NK-92 (cell line): Measurements from ENCODE around the gene KIR2DL1.
"Not testable (repeated sequence)": the region's sequence is repeated elsewhere in the genome, so short reads cannot be mapped to it uniquely, and the experiment has no call there.

Experiments used
- DNase-seq: peaks from one replicate; lab custom pipeline; 2025; ENCODE audit not compliant: unreplicated experiment; lab: John Stamatoyannopoulos, UW

KIR2DL1 gene

DNA sequence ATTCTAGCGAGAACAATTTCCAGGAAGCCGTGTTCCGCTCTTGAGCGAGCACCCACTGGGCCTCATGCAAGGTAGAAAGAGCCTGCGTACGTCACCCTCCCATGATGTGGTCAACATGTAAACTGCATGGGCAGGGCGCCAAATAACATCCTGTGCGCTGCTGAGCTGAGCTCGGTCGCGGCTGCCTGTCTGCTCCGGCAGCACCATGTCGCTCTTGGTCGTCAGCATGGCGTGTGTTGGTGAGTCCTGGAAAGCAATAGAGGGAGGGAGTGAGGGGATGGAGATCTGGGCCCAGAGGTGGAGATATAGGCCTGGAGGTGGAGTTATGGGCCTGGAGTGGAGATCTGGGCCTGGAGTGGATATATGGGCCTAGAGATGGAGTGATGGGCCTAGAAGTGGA is at the start of gene KIR2DL1:
KIR2DL1 (plus strand) TSS at position 148 of the 400 bp plus-strand sequence; CDS start at position 206, 58 bp downstream.
- DNase-seq = not testable (repeated sequence)

- no peak for DNase-seq
These were observed 45.5 kb upstream of the KIR2DL1 start, which contains the start of gene KIR3DL3 for GRCh38 chr19:54724142-54724541. Gene KIR3DL3, plus strand, starts transcription at chr19:54724442. Its CDS starts 55 bp downstream, at chr19:54724497.

DNA sequence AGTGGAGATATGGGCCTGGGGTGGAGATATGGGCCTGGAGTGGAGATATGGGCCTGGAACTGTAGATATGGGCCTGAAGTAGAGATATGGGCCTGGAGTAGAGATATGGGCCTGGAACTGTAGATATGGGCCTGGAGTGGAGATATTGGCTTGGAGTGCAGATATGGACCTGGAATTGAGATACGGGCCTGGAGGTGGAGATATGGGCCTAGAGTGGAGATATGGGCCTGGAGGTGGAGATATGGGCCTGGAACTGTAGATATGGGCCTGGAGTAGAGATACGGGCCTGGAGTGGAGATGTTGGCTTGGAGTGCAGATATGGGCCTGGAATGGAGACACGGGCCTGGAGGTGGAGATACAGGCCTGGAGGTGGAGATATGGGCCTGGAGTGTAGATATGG is 44.9 kb upstream of the KIR2DL1 start:
- DNase-seq = no peak

DNA sequence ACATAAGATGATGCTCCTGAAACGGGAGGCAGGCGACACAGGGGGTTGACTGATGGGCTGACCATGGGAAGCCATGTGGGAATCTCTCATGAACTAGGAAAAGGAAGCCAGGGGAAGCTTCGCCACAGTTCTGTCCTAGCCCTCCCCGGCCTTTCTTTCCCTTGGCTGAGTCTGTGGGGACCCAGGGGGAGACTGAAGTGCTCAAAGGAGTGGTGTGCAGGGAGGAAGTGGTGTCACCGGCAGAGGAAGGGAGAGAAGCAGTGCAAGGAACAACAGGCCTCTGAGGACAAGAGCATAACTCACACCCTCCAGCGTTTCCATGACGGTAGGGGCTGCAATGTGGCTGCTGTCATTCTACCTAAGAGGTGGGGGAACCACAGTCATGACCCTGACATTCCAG is 44.3 kb upstream of the KIR2DL1 start:
- DNase-seq = no peak

DNA sequence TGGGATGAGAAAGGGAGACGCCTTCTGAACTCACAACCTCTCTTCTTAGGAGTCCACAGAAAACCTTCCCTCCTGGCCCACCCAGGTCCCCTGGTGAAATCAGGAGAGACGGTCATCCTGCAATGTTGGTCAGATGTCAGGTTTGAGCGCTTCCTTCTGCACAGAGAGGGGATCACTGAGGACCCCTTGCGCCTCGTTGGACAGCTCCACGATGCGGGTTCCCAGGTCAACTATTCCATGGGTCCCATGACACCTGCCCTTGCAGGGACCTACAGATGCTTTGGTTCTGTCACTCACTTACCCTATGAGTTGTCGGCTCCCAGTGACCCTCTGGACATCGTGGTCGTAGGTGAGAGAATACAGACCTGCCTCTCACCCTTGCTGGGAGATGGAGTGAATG is 42.0 kb upstream of the KIR2DL1 start:
- no peak for DNase-seq

- DNase-seq = no peak
These were observed 41.4 kb upstream of the KIR2DL1 start for GRCh38 chr19:54728167-54728566.

DNA sequence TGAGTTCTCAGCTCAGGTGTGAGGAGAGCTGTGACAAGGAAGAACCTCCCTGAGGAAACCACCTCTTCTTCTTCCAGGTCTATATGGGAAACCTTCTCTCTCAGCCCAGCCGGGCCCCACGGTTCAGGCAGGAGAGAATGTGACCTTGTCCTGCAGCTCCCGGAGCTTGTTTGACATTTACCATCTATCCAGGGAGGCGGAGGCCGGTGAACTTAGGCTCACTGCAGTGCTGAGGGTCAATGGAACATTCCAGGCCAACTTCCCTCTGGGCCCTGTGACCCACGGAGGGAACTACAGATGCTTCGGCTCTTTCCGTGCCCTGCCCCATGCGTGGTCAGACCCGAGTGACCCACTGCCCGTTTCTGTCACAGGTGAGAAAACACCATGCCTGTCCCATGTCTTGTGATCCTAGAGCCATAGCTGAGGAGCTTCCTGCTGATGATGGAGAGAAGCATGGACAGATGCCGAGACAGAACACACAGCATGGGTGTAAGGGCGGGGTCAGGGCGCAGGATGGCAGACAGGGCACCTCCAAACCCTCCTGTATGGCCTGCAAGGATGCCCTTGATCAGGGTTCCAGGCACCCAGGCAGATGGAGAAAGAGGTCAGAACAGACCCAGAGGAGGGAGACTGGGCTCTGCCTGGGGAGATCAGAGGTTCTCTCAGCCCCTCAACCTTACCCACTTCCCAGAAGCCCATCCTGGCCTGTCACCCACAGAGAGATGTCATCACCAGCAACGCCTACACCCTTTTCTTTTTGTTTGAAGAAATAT is 40.0 kb upstream of the KIR2DL1 start:
- no peak for DNase-seq

GRCh38 chr19:54731191-54731590 is 38.4 kb upstream of the KIR2DL1 start:
- DNase-seq = no peak

DNA sequence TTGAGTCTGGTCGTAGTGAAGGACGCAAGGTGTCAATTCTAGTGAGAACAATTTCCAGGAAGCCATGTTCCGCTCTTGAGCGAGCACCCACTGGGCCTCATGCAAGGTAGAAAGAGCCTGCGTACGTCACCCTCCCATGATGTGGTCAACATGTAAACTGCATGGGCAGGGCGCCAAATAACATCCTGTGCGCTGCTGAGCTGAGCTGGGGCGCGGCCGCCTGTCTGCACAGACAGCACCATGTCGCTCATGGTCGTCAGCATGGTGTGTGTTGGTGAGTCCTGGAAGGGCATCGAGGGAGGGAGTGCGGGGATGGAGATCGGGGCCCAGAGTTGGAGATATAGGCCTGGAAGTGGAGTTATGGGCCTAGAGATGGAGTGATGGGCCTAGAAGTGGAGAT is 31.3 kb upstream of the KIR2DL1 start, which contains the start of gene KIR2DL3:
KIR2DL3 (plus strand) TSS at position 208 of the 400 bp plus-strand sequence; CDS start at position 241, 33 bp downstream.
- not testable (repeated sequence) for DNase-seq

DNA sequence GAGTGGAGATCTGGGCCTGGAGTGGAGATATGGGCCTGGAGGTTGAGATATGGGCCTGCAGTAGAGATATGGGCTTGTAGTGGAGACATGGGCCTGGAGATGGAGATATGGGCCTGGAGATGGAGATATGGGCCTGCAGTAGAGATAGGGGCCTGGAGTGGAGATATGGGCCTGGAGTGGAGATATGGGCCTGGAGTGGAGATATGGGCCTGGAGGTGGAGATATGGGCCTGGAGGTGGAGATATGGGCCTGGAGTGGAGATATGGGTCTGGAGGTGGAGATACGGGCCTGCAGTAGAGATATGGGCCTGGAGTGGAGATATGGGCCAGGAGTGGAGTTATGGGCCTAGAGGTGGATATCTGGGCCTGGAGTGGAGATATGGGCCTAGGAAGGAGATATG is 30.9 kb upstream of the KIR2DL1 start:
- DNase-seq = no peak

- no peak for DNase-seq
These were observed 29.8 kb upstream of the KIR2DL1 start for GRCh38 chr19:54739587-54740497.

DNA sequence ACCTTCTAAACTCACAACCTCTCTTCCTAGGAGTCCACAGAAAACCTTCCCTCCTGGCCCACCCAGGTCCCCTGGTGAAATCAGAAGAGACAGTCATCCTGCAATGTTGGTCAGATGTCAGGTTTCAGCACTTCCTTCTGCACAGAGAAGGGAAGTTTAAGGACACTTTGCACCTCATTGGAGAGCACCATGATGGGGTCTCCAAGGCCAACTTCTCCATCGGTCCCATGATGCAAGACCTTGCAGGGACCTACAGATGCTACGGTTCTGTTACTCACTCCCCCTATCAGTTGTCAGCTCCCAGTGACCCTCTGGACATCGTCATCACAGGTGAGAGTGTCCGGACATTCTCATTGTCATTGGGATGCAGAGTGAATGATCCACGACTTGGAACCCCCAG is 27.6 kb upstream of the KIR2DL1 start:
- DNase-seq = not testable (repeated sequence)

GRCh38 chr19:54744080-54744479 is 25.5 kb upstream of the KIR2DL1 start:
- DNase-seq = not testable (repeated sequence)

DNA sequence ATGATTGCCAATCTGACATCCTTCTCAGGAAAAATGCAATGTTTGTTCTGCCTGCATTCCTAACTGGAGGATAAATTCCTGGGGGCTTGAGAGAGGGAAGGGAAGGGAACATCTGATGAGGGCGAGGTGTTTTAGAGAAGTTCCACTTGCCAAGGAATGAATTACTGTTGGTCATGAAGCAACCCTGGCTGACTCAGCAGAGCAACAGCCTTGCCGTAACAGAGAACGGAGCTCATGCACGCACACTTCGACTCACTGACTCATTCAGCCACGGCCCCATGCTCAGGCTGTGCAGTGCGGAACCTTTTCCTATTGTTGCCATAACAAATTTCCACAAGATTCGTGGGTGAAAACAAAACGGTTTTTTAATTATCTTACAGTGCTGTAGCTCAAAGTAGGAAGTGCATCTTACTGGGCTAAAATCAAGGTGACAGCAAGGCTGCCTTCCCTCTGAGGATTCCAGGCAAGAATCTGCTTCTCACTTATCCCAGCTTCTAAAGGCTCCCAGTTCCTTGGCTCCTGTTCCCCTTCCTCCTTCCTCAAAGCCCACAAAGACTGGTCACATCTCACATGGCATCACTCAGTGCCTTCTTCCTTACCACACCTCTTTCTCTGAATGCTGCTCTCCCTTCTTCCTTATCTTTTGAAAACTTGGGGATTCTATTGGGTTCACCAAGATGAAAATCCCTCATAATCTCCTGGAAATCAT is 21.8 kb upstream of the KIR2DL1 start:
- not testable (repeated sequence) for DNase-seq

DNA sequence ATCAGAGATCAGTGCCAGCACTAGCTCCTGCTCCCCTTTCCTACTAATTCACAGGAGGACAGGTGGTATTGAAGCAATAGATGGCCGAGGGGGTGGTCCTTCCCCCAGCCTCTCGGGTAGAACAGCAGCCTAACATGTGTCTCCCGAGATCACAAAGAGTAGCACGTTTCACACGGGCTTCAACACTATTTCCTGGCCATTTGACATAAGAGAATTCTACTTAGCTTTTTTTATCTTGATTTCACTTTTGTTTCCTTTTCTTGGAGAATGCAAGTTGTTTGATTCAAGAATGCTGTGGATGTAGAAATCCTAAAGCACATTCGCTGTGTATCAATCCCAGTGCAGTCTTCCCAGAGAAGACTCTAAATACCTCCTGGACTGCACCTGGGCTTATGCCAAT is 19.3 kb upstream of the KIR2DL1 start:
- not testable (repeated sequence) for DNase-seq

DNA sequence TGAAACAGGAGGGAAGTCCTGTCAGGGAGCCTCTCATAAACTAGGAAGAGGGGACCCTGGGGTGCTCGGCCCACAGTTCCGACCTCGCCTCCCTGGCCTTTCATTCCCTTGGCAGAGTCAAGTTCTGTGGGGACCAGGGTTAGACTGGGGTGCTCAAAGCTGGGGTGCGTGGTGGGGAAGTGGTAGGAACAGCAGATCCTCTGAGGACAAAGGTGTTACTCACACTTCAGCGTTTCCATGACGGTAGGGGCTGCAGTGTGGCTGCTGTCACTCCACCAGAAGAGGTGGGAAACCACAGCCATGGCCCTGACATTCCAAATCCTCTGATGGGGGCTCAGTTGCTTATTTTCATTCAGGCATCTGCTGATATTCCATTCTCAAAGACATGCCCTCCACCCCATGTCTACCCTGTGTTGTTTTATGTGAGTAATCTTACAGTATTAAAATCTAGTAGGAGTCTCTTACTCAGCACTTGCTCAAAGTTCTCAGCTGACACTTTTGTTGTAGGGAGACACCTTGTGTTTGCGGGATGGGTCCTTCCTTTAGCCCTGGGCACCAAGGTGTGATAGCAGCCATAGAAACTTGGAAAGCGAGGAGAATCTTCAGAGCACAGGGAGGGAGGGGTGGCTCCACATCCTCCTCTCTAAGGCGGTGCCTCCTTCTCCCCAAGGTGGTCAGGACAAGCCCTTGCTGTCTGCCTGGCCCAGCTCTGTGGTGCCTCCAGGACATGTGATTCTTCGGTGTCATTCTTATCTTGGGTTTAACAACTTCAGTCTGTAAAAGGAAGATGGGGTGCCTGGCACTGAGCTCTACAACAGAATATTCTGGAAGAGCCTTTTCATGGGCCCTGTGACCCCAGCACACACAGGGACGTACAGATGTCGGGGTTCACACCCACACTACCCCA is 13.1 kb upstream of the KIR2DL1 start:
- not testable (repeated sequence) for DNase-seq

DNA sequence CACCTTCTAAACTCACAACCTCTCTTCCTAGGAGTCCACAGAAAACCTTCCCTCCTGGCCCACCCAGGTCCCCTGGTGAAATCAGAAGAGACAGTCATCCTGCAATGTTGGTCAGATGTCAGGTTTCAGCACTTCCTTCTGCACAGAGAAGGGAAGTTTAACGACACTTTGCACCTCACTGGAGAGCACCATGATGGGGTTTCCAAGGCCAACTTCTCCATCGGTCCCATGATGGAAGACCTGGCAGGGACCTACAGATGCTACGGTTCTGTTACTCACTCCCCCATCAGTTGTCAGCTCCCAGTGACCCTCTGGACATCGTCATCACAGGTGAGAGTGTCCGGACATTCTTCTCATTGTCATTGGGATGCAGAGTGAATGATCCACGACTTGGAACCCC is 11.0 kb upstream of the KIR2DL1 start:
- not testable (repeated sequence) for DNase-seq

GRCh38 chr19:54764219-54764618 is 5.4 kb upstream of the KIR2DL1 start:
- DNase-seq = not testable (repeated sequence)

DNA sequence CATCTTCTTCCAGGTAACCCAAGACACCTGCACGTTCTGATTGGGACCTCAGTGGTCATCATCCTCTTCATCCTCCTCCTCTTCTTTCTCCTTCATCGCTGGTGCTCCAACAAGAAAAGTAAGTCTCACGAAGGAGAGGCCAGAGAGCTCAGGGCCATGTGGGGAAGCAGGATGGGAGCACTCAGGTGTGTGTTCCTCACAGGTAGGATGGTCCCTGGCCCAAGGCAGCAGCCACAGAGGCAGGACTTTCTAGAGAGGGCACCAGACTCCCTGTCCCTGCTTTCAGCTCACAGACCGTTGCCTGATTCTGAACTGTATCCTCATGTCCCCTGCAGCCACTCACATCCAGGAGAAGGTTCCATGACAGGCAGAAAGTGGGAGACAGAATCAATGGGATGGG is 3.1 kb upstream of the KIR2DL1 start:
- not testable (repeated sequence) for DNase-seq

DNA sequence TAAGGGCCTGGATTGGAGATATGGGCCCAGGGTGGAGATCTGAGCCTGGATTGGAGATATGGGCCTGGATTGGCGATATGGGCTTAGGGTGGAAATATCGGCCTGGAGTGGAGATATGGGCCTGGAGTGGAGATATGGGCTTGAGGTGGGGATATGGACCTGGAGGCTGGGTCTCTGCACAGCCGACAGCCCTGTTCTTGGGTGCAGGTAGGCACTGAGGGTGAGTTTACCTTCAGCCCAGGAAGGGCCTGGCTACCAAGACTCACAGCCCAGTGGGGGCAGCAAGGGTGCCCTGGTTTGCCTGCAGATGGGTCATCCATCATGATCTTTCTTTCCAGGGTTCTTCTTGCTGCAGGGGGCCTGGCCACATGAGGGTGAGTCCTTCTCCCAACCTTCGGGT is 918 bp downstream of the KIR2DL1 start:
- DNase-seq = not testable (repeated sequence)
